Spleen (tissue), 7 donors: ENCODE data around the gene ZNF644.

Experiments used
- POLR2A ChIP-seq, 3 donors: fragments of 450-650 bp; IDR thresholded peaks; one replicate each; pipeline ENCODE4 v1.5.1; 2017; ENCODE audit warnings: antibody characterized with exemption in 3 of 3, mild to moderate bottlenecking in 1 of 3
- POLR2AphosphoS5 ChIP-seq, 3 donors: sonication (generic); formaldehyde crosslinking; IDR thresholded peaks; one replicate each; pipeline ENCODE4 v1.5.1; 2017; ENCODE audit warnings: antibody characterized with exemption in 3 of 3
- TF ChIP-seq, protein P1 (sequence below), 11 experiments: fragments of 200-600 bp in 7 of 11; fragments of 450-650 bp in 4 of 11; sonication (generic) in 4 of 11; IDR thresholded peaks in 8 of 11; conservative IDR thresholded peaks in 3 of 11; 1 replicate in 7 of 11; 2 replicates in 4 of 11; pipeline versions ENCODE4 v1.4.0 to v1.8.0; 2016 to 2021; ENCODE audit warnings: antibody characterized with exemption in 11 of 11, inconsistent platforms in 4 of 11, mild to moderate bottlenecking in 1 of 11
- donor health status: DM: no; HTN: no; CAD: no; lungs with moderate emphysema.
- donor health status: DM: no; HTN: no; CAD: no.
- donor health status: DM: no; HTN: no; CAD: no.

DNA sequence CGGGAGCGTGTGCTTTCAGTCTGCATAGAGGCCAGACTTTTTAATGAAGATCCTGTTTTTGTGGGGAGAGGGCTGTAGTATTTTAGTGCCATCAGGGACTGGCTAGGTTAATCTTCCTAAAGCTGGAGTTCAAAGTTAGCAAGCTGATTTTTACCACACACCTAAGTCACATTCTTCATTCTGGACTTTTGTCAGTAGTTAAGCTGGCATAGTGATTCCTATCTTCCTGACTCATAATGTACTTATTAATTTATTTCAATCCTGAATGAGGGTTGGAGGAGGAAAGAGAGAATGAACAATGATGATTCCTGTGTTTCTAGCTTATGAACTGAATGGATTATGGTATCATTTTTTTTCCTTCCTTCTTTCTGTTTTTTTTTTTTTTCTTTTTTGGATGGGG is 24.9 kb upstream of the ZNF644 start:
- TF ChIP-seq, protein P1, sequence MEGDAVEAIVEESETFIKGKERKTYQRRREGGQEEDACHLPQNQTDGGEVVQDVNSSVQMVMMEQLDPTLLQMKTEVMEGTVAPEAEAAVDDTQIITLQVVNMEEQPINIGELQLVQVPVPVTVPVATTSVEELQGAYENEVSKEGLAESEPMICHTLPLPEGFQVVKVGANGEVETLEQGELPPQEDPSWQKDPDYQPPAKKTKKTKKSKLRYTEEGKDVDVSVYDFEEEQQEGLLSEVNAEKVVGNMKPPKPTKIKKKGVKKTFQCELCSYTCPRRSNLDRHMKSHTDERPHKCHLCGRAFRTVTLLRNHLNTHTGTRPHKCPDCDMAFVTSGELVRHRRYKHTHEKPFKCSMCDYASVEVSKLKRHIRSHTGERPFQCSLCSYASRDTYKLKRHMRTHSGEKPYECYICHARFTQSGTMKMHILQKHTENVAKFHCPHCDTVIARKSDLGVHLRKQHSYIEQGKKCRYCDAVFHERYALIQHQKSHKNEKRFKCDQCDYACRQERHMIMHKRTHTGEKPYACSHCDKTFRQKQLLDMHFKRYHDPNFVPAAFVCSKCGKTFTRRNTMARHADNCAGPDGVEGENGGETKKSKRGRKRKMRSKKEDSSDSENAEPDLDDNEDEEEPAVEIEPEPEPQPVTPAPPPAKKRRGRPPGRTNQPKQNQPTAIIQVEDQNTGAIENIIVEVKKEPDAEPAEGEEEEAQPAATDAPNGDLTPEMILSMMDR (IDR thresholded peaks at IDR 0.05 in 8 of 11, conservative IDR thresholded peaks at IDR 0.05 in 3 of 11) = no peak
- no peak for TF ChIP-seq POLR2A (IDR thresholded peaks at IDR 0.05)
- no peak for TF ChIP-seq POLR2AphosphoS5 (IDR thresholded peaks at IDR 0.05)
